Epithelial cell of esophagus (primary cell): ENCODE measurements around the gene RAB40AL.
"Not testable (repeated sequence)": the region's sequence is repeated elsewhere in the genome, so short reads cannot be mapped to it uniquely, and the experiment has no call there.

Source experiments
- DNase-seq: peaks from one replicate; pipeline ENCODE4 v3.0.0; 2010; ENCODE audit warnings: low read depth
- H3K4me3 ChIP-seq: 2 replicates; pipeline ENCODE4 v1.5.1; 2011; ENCODE audit warnings: mild to moderate bottlenecking, low read length, control low read depth
- TF ChIP-seq, protein P1 (sequence below): IDR thresholded peaks from 2 replicates; pipeline ENCODE4 v1.5.1; 2011; ENCODE audit warnings: low read depth, mild to moderate bottlenecking, low read length, control low read depth, inconsistent platforms; ENCODE audit not compliant: insufficient read depth; ENCODE audit errors: missing control alignments

The RAB40AL gene

DNA sequence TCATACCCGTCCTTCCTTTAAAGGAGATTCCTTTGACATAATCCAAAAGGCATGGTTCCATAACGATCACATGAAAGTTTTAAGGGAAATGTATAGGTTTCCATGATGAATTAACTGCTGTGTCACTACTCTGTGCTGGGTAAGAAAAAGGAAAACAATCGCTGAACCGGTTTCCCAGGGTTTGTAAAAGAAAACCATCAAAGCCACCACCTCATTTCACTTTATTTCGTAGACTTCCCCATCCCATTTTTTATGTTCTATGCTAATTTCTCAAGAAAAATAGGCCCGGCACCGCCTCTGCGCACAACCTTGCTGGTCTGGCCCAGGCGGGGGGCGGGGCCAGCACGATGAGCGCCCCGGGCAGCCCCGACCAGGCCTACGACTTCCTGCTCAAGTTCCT lies at the start of gene RAB40AL:
RAB40AL (plus strand) TSS at position 301 of the 400 bp plus-strand sequence; CDS start at position 348, 47 bp downstream.
- DNase-seq, H3K4me3 ChIP-seq: not testable (repeated sequence)

DNA sequence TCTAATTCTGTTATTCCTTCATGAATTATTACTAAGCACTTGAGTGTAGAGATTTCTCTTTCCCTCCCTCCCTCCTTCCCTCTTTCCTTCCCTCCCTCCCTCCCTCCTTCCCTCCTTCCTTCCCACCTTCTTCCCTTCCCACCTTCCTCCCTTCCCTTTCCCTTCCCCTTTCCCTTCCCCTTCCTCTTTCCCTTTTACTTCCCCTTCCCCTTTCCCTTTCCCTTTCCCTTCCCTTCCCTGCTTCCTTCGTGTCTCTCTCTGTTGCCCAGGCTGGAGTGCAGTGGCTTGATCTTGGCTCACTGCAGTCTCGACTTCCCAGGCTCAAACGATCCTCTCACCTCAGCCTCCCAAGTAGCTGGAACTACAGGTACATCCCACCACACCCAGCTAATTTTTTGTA lies 49.4 kb upstream of the RAB40AL start:
- H3K4me3 ChIP-seq = no peak overlapping the region
- no peak for DNase-seq

DNA sequence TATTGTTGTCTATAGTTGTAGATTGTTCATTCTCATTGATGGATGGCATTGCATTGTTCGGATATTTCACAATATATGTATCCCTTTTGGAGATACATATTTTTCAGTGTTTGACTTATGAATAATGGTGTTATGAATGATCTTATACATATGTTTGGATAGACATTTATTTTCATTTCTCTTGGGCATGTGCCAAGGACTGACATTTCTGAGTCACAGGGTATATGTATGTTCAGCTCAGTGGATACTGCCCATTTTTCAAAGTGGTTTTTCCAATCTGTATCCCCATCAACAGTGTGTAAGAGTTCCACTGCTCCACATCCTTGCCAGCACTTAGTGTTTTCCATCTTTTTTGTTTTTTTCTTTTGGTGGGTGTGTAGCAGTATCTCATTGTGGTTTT lies 45.0 kb upstream of the RAB40AL start:
- TF ChIP-seq, protein P1, sequence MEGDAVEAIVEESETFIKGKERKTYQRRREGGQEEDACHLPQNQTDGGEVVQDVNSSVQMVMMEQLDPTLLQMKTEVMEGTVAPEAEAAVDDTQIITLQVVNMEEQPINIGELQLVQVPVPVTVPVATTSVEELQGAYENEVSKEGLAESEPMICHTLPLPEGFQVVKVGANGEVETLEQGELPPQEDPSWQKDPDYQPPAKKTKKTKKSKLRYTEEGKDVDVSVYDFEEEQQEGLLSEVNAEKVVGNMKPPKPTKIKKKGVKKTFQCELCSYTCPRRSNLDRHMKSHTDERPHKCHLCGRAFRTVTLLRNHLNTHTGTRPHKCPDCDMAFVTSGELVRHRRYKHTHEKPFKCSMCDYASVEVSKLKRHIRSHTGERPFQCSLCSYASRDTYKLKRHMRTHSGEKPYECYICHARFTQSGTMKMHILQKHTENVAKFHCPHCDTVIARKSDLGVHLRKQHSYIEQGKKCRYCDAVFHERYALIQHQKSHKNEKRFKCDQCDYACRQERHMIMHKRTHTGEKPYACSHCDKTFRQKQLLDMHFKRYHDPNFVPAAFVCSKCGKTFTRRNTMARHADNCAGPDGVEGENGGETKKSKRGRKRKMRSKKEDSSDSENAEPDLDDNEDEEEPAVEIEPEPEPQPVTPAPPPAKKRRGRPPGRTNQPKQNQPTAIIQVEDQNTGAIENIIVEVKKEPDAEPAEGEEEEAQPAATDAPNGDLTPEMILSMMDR = no peak
- no peak overlapping the region for H3K4me3 ChIP-seq
- DNase-seq = peak; percentile 71

More for the DNA sequence above, 49.4 kb upstream of the RAB40AL start:
- TF ChIP-seq, protein P1 = no peak

- DNase-seq = peak; percentile 63
- TF ChIP-seq, protein P1 = peak; percentile 69
- H3K4me3 ChIP-seq = no peak overlapping the region
These were observed 36.8 kb upstream of the RAB40AL start for GRCh38 chrX:102899940-102900916.

- no peak overlapping the region for H3K4me3 ChIP-seq
- DNase-seq = no peak
- TF ChIP-seq, protein P1 = no peak
These were observed 34.7 kb upstream of the RAB40AL start for GRCh38 chrX:102902355-102902754.

DNA sequence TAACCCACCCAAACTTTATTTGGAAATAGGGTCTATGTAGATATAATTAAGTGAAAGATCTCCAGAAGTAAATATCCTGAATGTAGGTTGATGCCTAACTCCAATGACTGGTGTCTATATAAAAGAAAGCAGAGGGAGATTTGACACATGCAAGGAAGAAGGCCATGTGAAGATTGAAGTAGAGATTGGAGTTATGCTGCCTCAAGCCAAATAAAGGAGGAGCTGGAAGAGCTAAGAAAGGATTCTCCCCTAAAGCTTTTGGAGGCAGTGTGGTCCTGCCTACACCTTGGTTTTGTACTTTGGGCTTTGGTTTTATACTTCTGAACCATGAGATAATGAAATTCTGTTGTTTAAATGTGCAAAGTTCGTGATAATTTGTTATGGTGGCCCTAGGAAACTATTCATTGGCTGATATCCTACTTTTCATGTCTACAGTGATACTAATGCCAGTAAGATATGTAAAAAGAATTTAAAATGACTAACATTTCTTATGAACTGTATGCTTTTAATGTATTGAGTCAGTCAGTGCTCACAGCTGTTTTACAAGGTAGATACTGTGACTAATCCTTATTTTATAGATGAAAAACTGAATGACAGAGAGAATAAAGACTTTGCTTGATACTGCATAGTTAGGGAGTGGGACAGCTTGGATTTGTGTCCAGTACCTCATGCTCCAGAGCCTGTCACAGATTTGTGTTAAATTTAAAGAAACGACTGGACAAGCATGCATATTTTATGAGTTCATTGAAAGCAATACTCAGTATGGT lies 5.9 kb upstream of the RAB40AL start:
- no peak overlapping the region for H3K4me3 ChIP-seq
- peak; percentile 50 for DNase-seq
- TF ChIP-seq, protein P1 = no peak

- TF ChIP-seq, protein P1 = peak; percentile 62
- H3K4me3 ChIP-seq = no peak overlapping the region
- DNase-seq = peak; percentile 35
These were observed 2.4 kb upstream of the RAB40AL start for GRCh38 chrX:102934624-102935023.
